Measurements from ENCODE around the gene DRC7.
"Not testable (repeated sequence)": the region's sequence is repeated elsewhere in the genome, so short reads cannot be mapped to it uniquely, and the experiment has no call there.

Gene DRC7

DNA sequence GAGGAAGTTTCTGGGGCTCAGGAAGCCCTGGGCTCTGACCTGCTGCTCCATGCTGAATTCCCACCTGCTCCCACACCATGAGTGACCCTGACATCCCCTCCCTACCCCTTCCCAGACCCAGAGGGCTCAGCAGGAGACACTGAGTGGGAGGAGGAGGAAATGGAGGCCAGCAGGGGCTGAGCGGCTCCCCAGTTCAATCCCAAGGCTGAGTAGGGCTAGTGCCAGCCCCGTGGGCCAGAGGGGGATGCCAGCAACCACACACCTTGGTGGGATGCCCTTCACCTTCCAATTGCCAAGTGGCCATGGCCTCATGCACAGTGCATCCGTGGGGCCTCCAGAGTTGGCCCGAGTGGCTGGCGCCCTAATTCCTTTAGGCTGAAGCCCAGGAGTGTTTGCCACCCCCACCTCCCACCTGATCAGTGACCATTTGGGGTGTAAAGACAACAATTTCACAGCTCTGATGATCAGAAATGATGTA is 27.5 kb upstream of the DRC7 start:
- TF ChIP-seq, protein P1, sequence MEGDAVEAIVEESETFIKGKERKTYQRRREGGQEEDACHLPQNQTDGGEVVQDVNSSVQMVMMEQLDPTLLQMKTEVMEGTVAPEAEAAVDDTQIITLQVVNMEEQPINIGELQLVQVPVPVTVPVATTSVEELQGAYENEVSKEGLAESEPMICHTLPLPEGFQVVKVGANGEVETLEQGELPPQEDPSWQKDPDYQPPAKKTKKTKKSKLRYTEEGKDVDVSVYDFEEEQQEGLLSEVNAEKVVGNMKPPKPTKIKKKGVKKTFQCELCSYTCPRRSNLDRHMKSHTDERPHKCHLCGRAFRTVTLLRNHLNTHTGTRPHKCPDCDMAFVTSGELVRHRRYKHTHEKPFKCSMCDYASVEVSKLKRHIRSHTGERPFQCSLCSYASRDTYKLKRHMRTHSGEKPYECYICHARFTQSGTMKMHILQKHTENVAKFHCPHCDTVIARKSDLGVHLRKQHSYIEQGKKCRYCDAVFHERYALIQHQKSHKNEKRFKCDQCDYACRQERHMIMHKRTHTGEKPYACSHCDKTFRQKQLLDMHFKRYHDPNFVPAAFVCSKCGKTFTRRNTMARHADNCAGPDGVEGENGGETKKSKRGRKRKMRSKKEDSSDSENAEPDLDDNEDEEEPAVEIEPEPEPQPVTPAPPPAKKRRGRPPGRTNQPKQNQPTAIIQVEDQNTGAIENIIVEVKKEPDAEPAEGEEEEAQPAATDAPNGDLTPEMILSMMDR (IDR thresholded peaks at IDR 0.05; ENCODE audit: low read depth, low read length), result no peak
- DNase-seq (ENCODE audit: extremely low read depth, low read depth), result no peak

DNA sequence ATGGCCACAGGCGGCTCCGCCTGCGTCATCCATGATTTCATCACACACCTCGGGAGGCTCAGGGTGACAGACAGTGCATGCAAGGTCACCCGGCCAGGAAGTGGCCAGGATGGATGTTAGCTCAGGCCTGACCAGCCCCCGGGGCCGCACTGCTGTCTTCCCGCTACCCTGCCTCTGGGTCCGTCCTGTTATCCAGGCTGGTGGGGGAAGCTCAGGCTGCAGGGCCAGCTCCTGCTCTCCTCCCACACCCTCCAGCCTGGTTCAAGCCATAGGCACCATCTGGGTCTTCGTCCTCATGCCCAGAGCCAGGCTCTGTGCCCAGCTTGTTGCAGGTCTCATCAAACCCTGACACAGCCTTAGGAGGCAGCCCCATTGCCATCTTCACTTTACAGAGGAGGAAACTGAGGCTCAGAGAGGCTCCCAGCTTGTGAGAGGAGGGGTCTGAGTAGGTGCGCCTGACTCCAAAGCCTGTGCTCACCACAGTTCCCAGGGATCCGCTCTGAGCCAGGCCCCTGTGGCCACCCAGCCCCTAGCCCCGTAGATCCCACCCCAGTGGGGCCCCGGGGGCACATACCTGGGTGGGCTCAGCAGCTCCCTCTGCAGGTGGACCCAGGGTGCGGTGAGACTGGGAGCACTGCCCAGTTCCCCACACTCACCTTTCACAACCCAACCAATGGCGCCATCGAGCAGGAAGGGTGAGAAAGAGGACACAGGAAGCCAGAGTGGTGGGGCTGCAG is 26.9 kb upstream of the DRC7 start:
- DNase-seq (ENCODE audit: extremely low read depth, low read depth), result no peak
- TF ChIP-seq, protein P1 (IDR thresholded peaks at IDR 0.05; ENCODE audit: low read depth, low read length), result no peak; the same call in 1 of the 2 replicates

DNA sequence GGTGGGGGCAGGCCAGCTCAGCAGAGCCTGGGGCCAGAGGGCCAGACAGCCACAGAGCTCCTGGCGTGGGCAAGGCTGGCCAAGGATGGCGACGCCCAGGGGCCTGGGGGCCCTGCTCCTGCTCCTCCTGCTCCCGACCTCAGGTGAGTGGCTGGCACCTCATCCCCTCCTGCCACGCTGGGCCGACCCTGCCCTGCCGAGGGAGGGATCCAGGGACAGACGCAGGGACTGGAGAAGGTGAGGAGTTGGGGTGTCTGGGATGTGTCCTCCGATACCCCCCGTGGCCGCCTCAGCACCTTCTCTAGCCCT is 26.4 kb upstream of the DRC7 start, which contains the start of gene ADGRG3:
Gene ADGRG3 (plus strand): TSS at position 44 of the 309 bp plus-strand sequence. CDS start 42 bp downstream, at position 86.
- TF ChIP-seq, protein P1 (IDR thresholded peaks at IDR 0.05; ENCODE audit: low read depth, low read length), result no peak
- no peak for DNase-seq (ENCODE audit: extremely low read depth, low read depth)

DNA sequence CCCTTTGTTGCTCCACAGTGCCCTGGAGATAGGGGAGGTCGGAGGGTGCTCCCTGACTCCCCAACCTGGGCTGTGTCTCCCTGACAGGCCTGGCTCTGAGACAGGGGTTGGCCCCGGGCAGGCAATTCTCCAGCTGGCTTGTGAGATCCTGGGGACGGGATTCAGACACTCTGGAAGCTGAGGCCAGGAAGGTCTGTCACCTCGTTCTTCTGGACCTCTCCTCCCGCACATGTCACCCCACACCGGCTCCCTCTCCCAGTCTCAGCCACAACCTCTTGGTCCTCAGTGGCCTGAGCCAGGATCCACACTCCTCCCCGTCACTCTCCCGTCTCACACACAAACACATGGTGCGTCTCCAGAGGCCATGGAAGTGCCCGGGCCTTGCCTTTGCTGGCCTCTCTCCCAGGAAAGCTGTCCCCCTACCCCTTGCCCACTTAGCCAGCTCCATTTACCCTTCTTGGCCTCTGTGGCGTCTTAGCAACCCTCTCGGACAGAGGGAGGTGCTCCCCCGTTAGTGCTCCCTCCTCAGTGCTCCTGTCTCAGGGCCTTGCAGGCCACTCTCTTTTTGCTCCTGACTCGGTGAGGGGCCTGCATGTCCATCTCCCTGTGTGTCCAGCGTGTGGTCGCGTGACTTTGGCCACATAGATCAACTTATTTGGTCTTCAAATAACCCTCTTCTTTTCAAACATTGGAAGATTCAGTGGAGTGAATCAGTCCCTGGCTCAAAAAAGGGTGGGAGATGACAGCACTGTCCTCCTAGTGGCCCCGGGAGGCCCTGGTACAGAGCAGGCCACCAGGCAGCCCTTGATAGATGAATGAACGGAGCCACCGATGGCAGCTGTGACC is 25.8 kb upstream of the DRC7 start:
- no peak for DNase-seq (ENCODE audit: extremely low read depth, low read depth)
- TF ChIP-seq, protein P1 (IDR thresholded peaks at IDR 0.05; ENCODE audit: low read depth, low read length), result no peak

DNA sequence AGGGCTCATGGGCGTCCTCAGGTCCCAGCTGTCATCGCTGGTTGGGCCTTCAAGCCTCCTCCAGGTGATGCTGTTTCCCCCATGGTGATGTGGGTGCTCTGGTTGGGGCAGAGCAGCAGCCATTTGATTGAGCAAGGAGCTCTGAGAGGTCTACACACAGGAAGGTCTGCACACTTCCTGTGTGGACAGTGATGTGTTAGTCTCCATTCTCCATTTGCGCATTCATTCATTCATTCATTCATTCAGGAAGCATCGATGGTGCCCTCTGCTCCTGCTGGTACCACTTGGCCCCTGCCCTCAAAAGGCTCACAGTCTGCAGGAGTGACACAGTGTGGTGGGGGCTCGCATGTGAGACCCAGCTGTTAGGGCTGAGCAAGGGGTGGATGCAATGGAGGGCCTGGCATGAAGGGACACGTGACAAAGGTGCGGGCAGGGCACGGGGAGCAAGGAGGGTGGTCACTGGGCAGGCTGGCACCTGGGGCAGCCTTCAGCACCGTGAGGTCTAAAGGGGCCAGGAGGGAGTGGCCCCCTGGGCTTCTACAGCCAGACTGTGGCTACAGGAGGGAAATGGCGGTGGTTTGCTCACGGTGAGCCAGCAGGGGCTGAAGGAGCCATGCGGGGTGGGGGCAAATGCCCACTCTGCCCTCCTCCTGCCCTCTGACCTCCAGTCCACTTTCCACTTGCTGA is 25.0 kb upstream of the DRC7 start:
- DNase-seq (ENCODE audit: extremely low read depth, low read depth), result no peak
- TF ChIP-seq, protein P1 (IDR thresholded peaks at IDR 0.05; ENCODE audit: low read depth, low read length), result no peak

DNA sequence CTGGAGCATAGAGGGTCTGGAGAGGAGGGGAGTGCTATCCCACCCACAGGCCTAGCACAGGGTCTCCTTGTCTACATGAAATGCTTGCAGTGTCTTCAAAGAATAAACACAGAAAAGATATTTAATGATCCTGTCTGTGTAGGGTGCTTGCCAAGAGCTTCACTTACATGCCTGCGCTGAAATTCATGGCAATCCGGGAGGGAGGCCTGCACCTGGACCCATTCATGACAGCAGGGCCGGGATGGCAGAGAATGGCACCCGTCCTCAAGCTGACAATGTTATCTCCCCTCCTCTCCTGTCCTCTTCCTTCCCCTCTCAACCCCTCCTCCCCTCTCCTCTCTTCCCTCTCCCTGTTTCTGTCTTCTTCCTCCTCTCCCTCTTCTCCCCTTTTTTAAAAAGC is 24.4 kb upstream of the DRC7 start:
- no peak for DNase-seq (ENCODE audit: extremely low read depth, low read depth)
- TF ChIP-seq, protein P1 (IDR thresholded peaks at IDR 0.05; ENCODE audit: low read depth, low read length), result no peak

DNA sequence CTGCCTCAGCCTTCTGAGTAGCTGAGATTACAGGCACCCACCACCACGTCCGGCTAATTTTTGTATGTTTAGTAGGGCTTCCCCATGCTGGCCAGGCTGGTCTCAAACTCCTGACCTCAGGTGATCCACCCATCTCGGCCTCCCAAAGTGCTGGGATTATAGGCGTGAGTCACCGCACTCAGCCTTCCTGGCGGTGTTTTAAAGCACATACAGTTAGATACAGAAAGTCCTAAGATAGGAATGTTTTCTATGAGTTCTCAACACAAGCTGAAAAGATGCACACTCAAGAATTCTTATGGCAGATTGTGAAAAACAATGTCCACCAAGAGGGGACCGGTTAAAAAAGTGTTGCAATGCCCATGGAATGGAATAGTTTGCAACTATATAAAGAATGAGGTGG is 23.2 kb upstream of the DRC7 start:
- not testable (repeated sequence) for DNase-seq (ENCODE audit: extremely low read depth, low read depth)
